Measurements from ENCODE around the gene UBTD1. TPM values are rescaled to one million over a fixed set of nuclear protein-coding genes. Genes with fewer than 3 reads are reported as not detected.

UBTD1 gene
- total RNA-seq, 2 experiments from 2014 or later = 2.1 to 2.3 TPM

- POLR2A ChIA-PET = no interaction called here
- CTCF ChIA-PET = no interaction called here
Observed at GRCh38 chr10:97506199-97506991, 7.7 kb downstream of the UBTD1 start.

- POLR2A ChIA-PET = no interaction called here
Observed at GRCh38 chr10:97508342-97508741, 9.6 kb downstream of the UBTD1 start.

GRCh38 chr10:97509120-97509680, 10.5 kb downstream of the UBTD1 start:
- ChIA-PET CTCF (no interaction called here), POLR2A (no interaction called here)

More at GRCh38 chr10:97508342-97508741, 9.6 kb downstream of the UBTD1 start:
- CTCF ChIA-PET = interaction anchor here (1.0 kb wide), 1 partner anchor 31 kb away, joined by 3 read pairs; no protein-coding TSS in a partner anchor

DNA sequence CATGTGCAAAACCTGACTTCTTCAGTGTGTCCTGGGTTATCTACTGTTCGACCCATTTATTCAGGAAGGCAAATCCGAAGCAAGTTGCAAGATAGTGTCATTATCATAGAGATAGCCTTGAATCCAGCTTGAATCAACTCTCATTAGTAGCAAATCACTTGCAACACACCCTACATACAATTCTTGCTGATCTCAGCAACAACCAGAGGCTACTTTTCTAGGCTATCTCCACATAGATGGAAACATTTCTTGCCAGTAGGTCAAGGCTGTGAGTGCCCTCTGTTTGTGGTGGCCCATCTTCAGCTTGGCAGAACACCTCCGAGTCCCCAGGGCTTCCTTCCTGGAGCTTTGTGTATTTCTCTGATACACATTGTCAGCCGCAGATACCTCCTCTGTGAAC, 12.0 kb downstream of the UBTD1 start:
- ChIA-PET POLR2A (no interaction called here), CTCF (no interaction called here)

GRCh38 chr10:97511711-97512440, 13.2 kb downstream of the UBTD1 start:
- ChIA-PET POLR2A (no interaction called here), CTCF (no interaction called here)

- ChIA-PET POLR2A (no interaction called here), CTCF (no interaction called here)
Observed at GRCh38 chr10:97512993-97513392, 14.3 kb downstream of the UBTD1 start.

DNA sequence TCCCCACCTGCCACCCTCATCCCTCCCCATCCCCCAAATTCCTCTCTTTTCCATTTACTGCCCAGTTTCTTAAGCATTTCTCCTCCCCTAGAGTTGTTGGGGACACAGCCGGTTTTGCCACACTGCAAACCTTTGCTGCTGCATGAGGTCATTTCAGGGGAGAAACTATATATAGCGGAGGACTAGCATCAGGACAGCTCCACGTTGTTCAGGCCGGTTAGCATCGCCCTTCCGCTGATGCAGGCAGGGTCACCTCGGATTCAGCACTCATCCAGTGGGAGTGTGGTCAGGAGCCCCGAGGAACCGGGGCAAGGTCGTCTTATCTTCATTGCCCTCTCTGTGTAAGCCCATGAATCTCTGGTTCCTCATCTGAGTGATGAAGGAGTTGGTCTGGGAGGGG, 15.6 kb downstream of the UBTD1 start:
- CTCF ChIA-PET = interaction anchor here (0.9 kb wide), 1 partner anchor 36 kb away, joined by 5 read pairs; no protein-coding TSS in a partner anchor
- POLR2A ChIA-PET = no interaction called here

GRCh38 chr10:97515271-97515978, 16.7 kb downstream of the UBTD1 start:
- POLR2A ChIA-PET = no interaction called here

GRCh38 chr10:97517096-97517750, 18.5 kb downstream of the UBTD1 start:
- ChIA-PET CTCF (no interaction called here), POLR2A (no interaction called here)

More at GRCh38 chr10:97515271-97515978, 16.7 kb downstream of the UBTD1 start:
- CTCF ChIA-PET = interaction anchor here (0.6 to 1.1 kb wide), 3 partner anchors 18 to 137 kb away, joined by 3 to 5 read pairs (median 4); no protein-coding TSS in a partner anchor

- ChIA-PET CTCF (no interaction called here), POLR2A (no interaction called here)
Observed at GRCh38 chr10:97517778-97518300, 19.1 kb downstream of the UBTD1 start.

GRCh38 chr10:97518301-97519043, 19.7 kb downstream of the UBTD1 start:
- ChIA-PET CTCF (no interaction called here), POLR2A (no interaction called here)

DNA sequence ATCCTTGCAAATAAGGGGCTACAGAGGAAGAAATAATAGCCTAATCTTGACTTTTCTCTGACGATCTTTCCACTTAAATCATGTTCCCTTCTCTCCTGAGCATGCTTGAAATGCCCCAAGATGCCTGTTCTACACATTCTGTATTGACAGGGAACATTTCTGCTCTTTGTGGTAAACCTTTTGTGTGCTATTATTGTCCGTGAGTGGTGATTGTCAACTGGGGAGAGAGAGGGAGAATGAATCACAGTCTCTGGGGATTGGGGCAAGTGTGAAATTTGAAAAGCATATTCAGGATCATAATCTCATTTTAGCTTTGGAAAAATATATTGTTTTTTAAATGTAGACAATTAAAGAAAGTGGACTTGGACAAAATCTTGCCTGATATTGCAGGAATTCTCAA, 20.6 kb downstream of the UBTD1 start:
- ChIA-PET CTCF (no interaction called here), POLR2A (no interaction called here)

- CTCF ChIA-PET = interaction anchor here (0.6 kb wide), 1 partner anchor 196 kb away, joined by 3 read pairs; no protein-coding TSS in a partner anchor
- POLR2A ChIA-PET = no interaction called here
Observed at GRCh38 chr10:97520520-97520919, 21.8 kb downstream of the UBTD1 start.

DNA sequence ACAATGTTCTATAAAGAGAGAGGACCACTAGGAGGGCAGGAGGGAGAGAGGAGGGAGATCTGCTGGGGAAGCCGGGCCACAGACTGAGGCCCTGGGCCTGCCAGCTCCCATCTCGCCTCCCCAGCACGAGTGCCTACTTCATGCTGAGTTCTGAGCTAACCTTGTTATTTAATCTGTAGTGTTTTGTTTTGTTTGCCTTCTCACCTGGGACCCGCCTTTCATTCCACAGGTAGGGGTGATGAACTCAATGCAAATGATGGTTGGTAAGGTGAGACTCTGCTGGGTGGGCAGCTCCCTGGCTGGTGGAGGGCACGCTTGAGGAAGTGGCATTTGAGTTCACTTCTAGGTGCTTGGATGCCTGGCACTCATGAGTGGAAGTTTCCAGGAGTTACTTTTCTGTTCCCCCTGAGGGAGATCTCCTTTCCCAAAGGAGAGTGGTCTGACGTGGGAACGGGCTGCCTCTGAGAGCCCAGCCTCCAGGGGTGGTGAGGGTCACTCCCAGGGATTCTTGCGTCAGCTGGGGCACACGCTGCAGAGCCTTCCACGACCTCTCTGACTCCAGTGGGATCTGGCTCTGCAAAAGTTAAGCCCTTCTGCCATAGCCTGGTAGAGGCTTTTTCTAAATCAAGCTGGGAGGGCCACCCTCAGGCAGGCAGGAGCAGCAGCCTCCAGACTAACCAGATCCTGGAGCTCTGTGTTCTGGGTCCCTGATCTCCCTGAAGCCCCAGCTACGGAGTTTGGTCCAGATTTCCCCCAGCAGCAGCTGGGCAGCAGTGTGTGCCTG, 22.4 kb downstream of the UBTD1 start:
- CTCF ChIA-PET = interaction anchor here (0.6 to 2.2 kb wide), 2 partner anchors 14 to 196 kb away, joined by 3 to 7 read pairs; no protein-coding TSS in a partner anchor
- POLR2A ChIA-PET = no interaction called here

DNA sequence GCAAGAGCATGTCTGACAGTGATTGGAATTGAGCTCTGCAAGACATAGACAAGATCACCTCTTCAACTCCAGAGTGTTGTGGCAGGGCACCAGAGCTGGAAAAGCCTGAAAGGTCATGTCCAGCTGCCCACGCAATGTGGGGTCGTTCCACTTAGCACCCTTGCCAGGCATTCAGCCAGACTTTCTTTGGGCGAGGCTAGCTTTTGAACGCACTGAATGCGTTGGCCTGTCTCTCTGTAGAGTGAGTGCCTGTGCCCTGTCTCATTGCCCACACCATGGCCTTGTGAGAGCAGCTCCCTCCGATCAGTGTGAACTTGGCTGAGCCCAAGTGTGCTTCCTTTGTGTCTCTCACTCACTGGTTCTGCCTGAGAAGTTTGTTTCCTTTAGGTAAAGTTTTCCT, 23.3 kb downstream of the UBTD1 start:
- POLR2A ChIA-PET = no interaction called here

GRCh38 chr10:97522937-97523336, 24.2 kb downstream of the UBTD1 start:
- ChIA-PET CTCF (interaction anchor here (2.2 kb wide), 1 partner anchor 12 kb away, joined by 7 read pairs; no protein-coding TSS in a partner anchor), POLR2A (no interaction called here)

More for the DNA sequence above, 23.3 kb downstream of the UBTD1 start:
- CTCF ChIA-PET = interaction anchor here (2.2 kb wide), 1 partner anchor 13 kb away, joined by 7 read pairs; no protein-coding TSS in a partner anchor

- ChIA-PET CTCF (no interaction called here), POLR2A (no interaction called here)
Observed at GRCh38 chr10:97525086-97525485, 26.4 kb downstream of the UBTD1 start.

DNA sequence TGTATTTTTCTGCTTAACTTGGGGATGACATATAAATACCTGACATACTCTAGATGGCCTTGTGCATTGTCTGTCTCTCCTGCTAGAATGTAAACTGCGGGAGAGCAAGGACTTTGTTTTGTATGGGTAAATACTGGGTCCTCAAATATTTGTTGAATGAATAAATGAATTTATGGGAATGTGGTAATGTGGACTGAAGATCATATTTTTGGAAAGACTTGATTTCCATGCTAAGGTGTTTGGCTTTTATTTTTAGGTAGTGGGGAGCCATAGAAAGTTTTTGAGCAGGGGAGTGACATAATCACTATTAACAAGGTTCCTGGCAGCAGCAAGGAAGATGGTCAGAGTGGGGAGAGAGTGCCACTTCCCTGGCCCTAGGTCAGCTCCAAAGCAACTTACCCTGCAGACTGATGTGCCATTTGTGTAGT, 27.0 kb downstream of the UBTD1 start:
- ChIA-PET POLR2A (no interaction called here), CTCF (interaction anchor here (1.6 kb wide), 1 partner anchor 46 kb away, joined by 6 read pairs; the partner anchor contains the start of gene ANKRD2)

Data from activated CD8-positive, alpha-beta memory T cell treated with anti-CD3 and anti-CD28 coated beads for 36 hours (primary cell).